H1 (cell line): ENCODE data around the gene JAKMIP1. TPM values are rescaled to one million over a fixed set of nuclear protein-coding genes. Genes with fewer than 3 reads are reported as not detected.

Source experiments
- CTCF ChIA-PET: fragments of 300-600 bp; sonication (Branson Sonifier 250); formaldehyde crosslinking; loops from one replicate; lab custom pipeline; 2021; ENCODE audit not compliant: partially characterized antibody; lab: Charles Lee
- POLR2A ChIA-PET: fragments of 300-600 bp; sonication (Branson Sonifier 250); formaldehyde crosslinking; loops from one replicate; lab custom pipeline; 2021; ENCODE audit warnings: inconsistent platforms; ENCODE audit not compliant: partially characterized antibody; lab: Charles Lee
- DNase-seq, 2 experiments: peaks; one replicate each; pipeline versions ENCODE4 v3.0.0 to v3.0.0-alpha.2; 2010 to 2022; ENCODE audit warnings: low spot score in 2 of 2, low read depth in 1 of 2, mixed read lengths in 1 of 2
- FAIRE-seq: peaks from 2 replicates; lab custom pipeline; 2011; peaks lifted over from hg19 to GRCh38; lab: Jason Lieb, UNC
- H2AFZ ChIP-seq: 2 replicates; pipeline ENCODE4 v1.8.1; 2012; ENCODE audit warnings: low read length, inconsistent platforms
- H2AK5ac ChIP-seq: 2 replicates; pipeline ENCODE4 v1.6.1; 2013; ENCODE audit warnings: low read depth, low read length
- H2BK120ac ChIP-seq: replicated peaks from 2 replicates; pipeline ENCODE3; 2013; ENCODE audit warnings: low read depth, low read length, inconsistent platforms
- H2BK12ac ChIP-seq: 2 replicates; pipeline ENCODE4 v1.6.1; 2013; ENCODE audit warnings: low read depth, low read length
- H2BK15ac ChIP-seq: 2 replicates; pipeline ENCODE4 v1.6.1; 2013; ENCODE audit warnings: low read length
- H2BK20ac ChIP-seq: 2 replicates; pipeline ENCODE4 v1.6.1; 2013; ENCODE audit warnings: low read length
- H2BK5ac ChIP-seq: 2 replicates; pipeline ENCODE4 v1.6.1; 2013; ENCODE audit warnings: low read depth, low read length
- H3K14ac ChIP-seq: 2 replicates; pipeline ENCODE4 v1.6.1; 2013; ENCODE audit warnings: inconsistent platforms; ENCODE audit not compliant: insufficient read length
- H3K18ac ChIP-seq: 2 replicates; pipeline ENCODE4 v1.6.1; 2013; ENCODE audit warnings: low read length; ENCODE audit errors: extremely low read depth
- H3K23ac ChIP-seq: 2 replicates; pipeline ENCODE4 v1.6.1; 2013; ENCODE audit warnings: inconsistent platforms; ENCODE audit not compliant: insufficient read length
- H3K23me2 ChIP-seq: 2 replicates; pipeline ENCODE4 v1.6.1; 2013; ENCODE audit warnings: low read depth, low read length
- H3K27ac ChIP-seq: 2 replicates; pipeline ENCODE4 v1.6.1; 2011; ENCODE audit warnings: low read depth, low read length, inconsistent platforms
- H3K27me3 ChIP-seq, 4 experiments: replicated peaks in 1 of 4; 1 replicate in 1 of 4; 2 replicates in 3 of 4; pipeline versions ENCODE4 v1.6.1 to v1.8.1; 2011 to 2013; ENCODE audit warnings: low read length in 3 of 4, mild to moderate bottlenecking in 3 of 4, inconsistent platforms in 2 of 4, mixed read lengths in 2 of 4, moderate library complexity in 1 of 4; ENCODE audit not compliant: control insufficient read depth in 3 of 4, insufficient read depth in 3 of 4; ENCODE audit errors: extremely low read depth in 1 of 4
- H3K36me3 ChIP-seq, 4 experiments: 2 replicates each; pipeline versions ENCODE4 v1.6.1 to v1.8.1; 2011 to 2013; ENCODE audit warnings: mild to moderate bottlenecking in 4 of 4, low read length in 3 of 4, moderate library complexity in 2 of 4, control low read depth in 1 of 4, inconsistent platforms in 1 of 4; ENCODE audit not compliant: insufficient read depth in 4 of 4, control insufficient read depth in 2 of 4
- H3K4ac ChIP-seq: replicated peaks from 2 replicates; pipeline ENCODE3; 2013; ENCODE audit warnings: low read length, low read depth, mixed read lengths, inconsistent platforms; ENCODE audit not compliant: insufficient read length
- H3K4me1 ChIP-seq, 4 experiments: replicated peaks in 1 of 4; 1 replicate in 1 of 4; 2 replicates in 3 of 4; pipeline versions ENCODE4 v1.6.1 to v1.8.1; 2011 to 2013; ENCODE audit warnings: low read length in 3 of 4, inconsistent platforms in 2 of 4, mixed read lengths in 1 of 4; ENCODE audit not compliant: insufficient read depth in 4 of 4, control insufficient read depth in 3 of 4
- H3K4me2 ChIP-seq, 2 experiments: 2 replicates each; pipeline versions ENCODE4 v1.6.1 to v1.8.1; 2011 to 2013; ENCODE audit warnings: low read depth in 2 of 2, low read length in 2 of 2, control low read depth in 1 of 2, inconsistent platforms in 1 of 2, mild to moderate bottlenecking in 1 of 2; ENCODE audit not compliant: insufficient read depth in 1 of 2
- H3K4me3 ChIP-seq, 4 experiments: fragments of 200-600, 300-600 bp in 1 of 4; sonication (generic), shearing (Covaris generic), sonication (Bioruptor Twin) in 1 of 4; 2 replicates each; pipeline versions ENCODE4 v1.5.1 to v1.8.1; 2011 to 2016; ENCODE audit warnings: low read length in 4 of 4, low read depth in 3 of 4, control low read depth in 2 of 4, inconsistent platforms in 2 of 4, mild to moderate bottlenecking in 2 of 4, mixed read lengths in 1 of 4, moderate library complexity in 1 of 4; ENCODE audit not compliant: insufficient read depth in 2 of 4; ENCODE audit errors: extremely low read depth in 1 of 4
- H3K56ac ChIP-seq: replicated peaks from 2 replicates; pipeline ENCODE3; 2013; ENCODE audit warnings: low read depth, mild to moderate bottlenecking, mixed read lengths, low read length, inconsistent platforms; ENCODE audit not compliant: insufficient read length
- H3K79me1 ChIP-seq: 2 replicates; pipeline ENCODE4 v1.6.1; 2013; ENCODE audit warnings: low read depth, low read length, control low read depth
- H3K79me2 ChIP-seq, 2 experiments: 2 replicates each; pipeline versions ENCODE4 v1.6.1 to v1.8.1; 2012 to 2013; ENCODE audit warnings: low read length in 2 of 2, mild to moderate bottlenecking in 2 of 2, inconsistent platforms in 1 of 2; ENCODE audit not compliant: insufficient read depth in 2 of 2, control insufficient read depth in 1 of 2
- H3K9ac ChIP-seq, 4 experiments: replicated peaks in 1 of 4; 1 replicate in 1 of 4; 2 replicates in 3 of 4; pipeline versions ENCODE4 v1.6.1 to v1.8.1; 2011 to 2013; ENCODE audit warnings: low read depth in 3 of 4, low read length in 3 of 4, control low read depth in 2 of 4, mild to moderate bottlenecking in 2 of 4, moderate library complexity in 2 of 4, inconsistent platforms in 1 of 4; ENCODE audit errors: extremely low read depth in 1 of 4
- H3K9me3 ChIP-seq, 2 experiments: 2 replicates each; pipeline versions ENCODE4 v1.6.1 to v1.8.1; 2012 to 2013; ENCODE audit warnings: mild to moderate bottlenecking in 2 of 2, moderate library complexity in 2 of 2, control low read depth in 1 of 2, inconsistent platforms in 1 of 2, low read depth in 1 of 2, low read length in 1 of 2, mixed read lengths in 1 of 2; ENCODE audit not compliant: insufficient read depth in 2 of 2
- H4K20me1 ChIP-seq, 2 experiments: replicated peaks in 1 of 2; 2 replicates each; pipeline versions ENCODE3 to v1.8.1; 2011 to 2013; ENCODE audit warnings: inconsistent platforms in 2 of 2, low read length in 2 of 2, mild to moderate bottlenecking in 1 of 2; ENCODE audit not compliant: insufficient read depth in 2 of 2, control insufficient read depth in 1 of 2
- H4K5ac ChIP-seq: 2 replicates; pipeline ENCODE4 v1.6.1; 2013; ENCODE audit warnings: low read length, low read depth, mixed read lengths, inconsistent platforms; ENCODE audit not compliant: insufficient read length
- H4K8ac ChIP-seq: 2 replicates; pipeline ENCODE4 v1.8.0; 2013; ENCODE audit warnings: mild to moderate bottlenecking, moderate library complexity, low read length, inconsistent platforms; ENCODE audit not compliant: insufficient read depth; ENCODE audit errors: extremely low read depth
- H4K91ac ChIP-seq: replicated peaks from 2 replicates; pipeline ENCODE3; 2013; ENCODE audit warnings: low read length, mixed read lengths, inconsistent platforms; ENCODE audit not compliant: insufficient read length
- MAFK ChIP-seq: IDR thresholded peaks from 2 replicates; pipeline ENCODE4 v1.6.1; 2012; ENCODE audit warnings: low read depth, mild to moderate bottlenecking, improper control_type of control experiment, low read length
- PHF8 ChIP-seq: fragments of 200-600 bp; sonication (generic); conservative IDR thresholded peaks from 2 replicates; pipeline ENCODE4 v1.7.1; 2012; ENCODE audit warnings: low read depth, mild to moderate bottlenecking, inconsistent platforms, low read length, moderate library complexity
- WGBS, 2 experiments: shearing (Covaris generic) in 1 of 2; methylation state at CpG; one replicate each; pipeline versions ENCODE4 v1.1.6 to v1.1.7; 2013 to 2015; ENCODE audit warnings: low lambda C conversion rate in 2 of 2, mixed read lengths in 2 of 2, inconsistent platforms in 1 of 2, low coverage in 1 of 2, missing lambda C conversion rate in 1 of 2; ENCODE audit not compliant: insufficient replicate concordance in 2 of 2, insufficient coverage in 1 of 2, insufficient read length in 1 of 2; ENCODE audit errors: extremely low coverage in 1 of 2, missing lambda C conversion rate in 1 of 2; 5-methylcytosine and 5-hydroxymethylcytosine counted together
- polyA plus RNA-seq, 7 experiments: library from polyadenylated mRNA; depleted of rRNA in 3 of 7; stranded (reverse) in 5 of 7; unstranded in 2 of 7; fragments of >200 nt in 5 of 7; fragments of 200-250 nt in 2 of 7; gene quantifications; 1 replicate in 5 of 7; 2 replicates in 1 of 7; 4 replicates in 1 of 7; pipeline versions ENCODE4 v1.2.1 to v1.2.3, GENCODE V29; 2011 to 2013; ENCODE audit warnings: missing spikeins in 2 of 7, mixed read lengths in 2 of 7
- total RNA-seq: library from RNA; stranded (reverse); fragmentation: NEBNext Ultra II Directional; extraction: Animal tissue kit (Norgen Biotek cat#: 25700); gene quantifications from 2 replicates; pipeline ENCODE4 v1.2.1, GENCODE V29; 2021

Gene JAKMIP1
- total and polyA plus RNA-seq, 2 of the 8 experiments (the other 6 are each of a cell fraction or from before 2014, with no cell fraction given), result 2.5 to 4.4 TPM

GRCh38 chr4:6054162-6054922, 146.0 kb downstream of the JAKMIP1 start:
- Histone ChIP-seq H3K36me3 (no peaks in the 10 kb centered on the region), H3K9me3 (no peaks in the 10 kb centered on the region), H2BK15ac (no peak overlapping the region), H3K56ac (no peak overlapping the region), H3K4me1 (no peaks in the 10 kb centered on the region; a peak in 1 of 7 replicates), H3K18ac (no peak overlapping the region), H3K23ac (no peak overlapping the region), H2BK12ac (0 out of 2 replicates have a peak overlapping the region, but pooled peaks have one; percentile 3), H3K9ac (no peak overlapping the region), H3K4ac (no peak overlapping the region), H2BK120ac (no peak overlapping the region), H3K79me1 (no peaks in the 10 kb centered on the region), H3K14ac (no peak overlapping the region), H3K4me3 (no peak overlapping the region), H3K4me2 (no peak overlapping the region), H3K79me2 (no peaks in the 10 kb centered on the region), H3K27me3 (no peaks in the 10 kb centered on the region; a peak in 2 of 7 replicates), H2BK5ac (no peak overlapping the region), H3K23me2 (no peaks in the 10 kb centered on the region), H4K91ac (no peak overlapping the region), H2AK5ac (no peak overlapping the region), H4K20me1 (peaks cover 0 to 1% of the 10 kb centered on the region in 2 experiments), H4K5ac (no peak overlapping the region), H3K27ac (no peak overlapping the region), H4K8ac (no peak overlapping the region), H2BK20ac (no peak overlapping the region), H2AFZ (no peak overlapping the region)
- no peak for DNase-seq
- ChIA-PET CTCF (interaction anchor here (0.7 to 2.2 kb wide), 7 partner anchors 10 to 144 kb away, joined by 3 to 7 read pairs (median 5); no protein-coding TSS in a partner anchor), POLR2A (interaction anchor here (1.2 kb wide), 1 partner anchor 17 kb away, joined by 4 read pairs; no protein-coding TSS in a partner anchor)
- no peak for TF ChIP-seq PHF8
- peak; percentile 43; the same call in 1 of the 2 replicates for TF ChIP-seq MAFK
- FAIRE-seq, result no peak
- 86% methylated on average over 16 of the region's 16 CpGs; no CpG with 5 or more reads in 1 of the 2 experiments for WGBS, 2 experiments
